ENCODE measurements around the gene NUDT3.

NUDT3 gene

DNA sequence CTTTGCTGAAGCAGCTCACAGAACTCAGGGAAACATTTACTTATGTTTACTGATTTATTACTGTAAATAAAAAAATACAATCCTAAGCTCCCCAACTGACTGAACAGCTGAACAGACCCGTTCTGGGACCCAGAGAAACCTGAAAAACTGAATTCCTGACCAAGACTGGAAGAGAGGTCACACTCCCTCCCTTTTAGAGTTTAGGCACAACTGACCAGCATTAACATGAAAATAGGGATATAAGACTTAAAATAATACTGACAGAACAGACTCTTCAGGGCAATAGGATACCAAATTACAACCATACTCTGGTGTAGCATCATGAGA lies 45.1 kb upstream of the NUDT3 start:
- TF ChIP-seq TCF12 (IDR thresholded peaks at IDR 0.05; ENCODE audit: low read depth), result no peak
- no peak for TF ChIP-seq FOXM1 (IDR thresholded peaks at IDR 0.05; ENCODE audit: borderline replicate concordance, low read depth)
- no peak for TF ChIP-seq EP300 (IDR thresholded peaks at IDR 0.05; ENCODE audit: borderline replicate concordance)
- no peak for TF ChIP-seq TAF1 (IDR thresholded peaks at IDR 0.05; ENCODE audit: low read depth)
- TF ChIP-seq EGR1 (IDR thresholded peaks at IDR 0.05), result no peak
- no peak for TF ChIP-seq TEAD4 (IDR thresholded peaks at IDR 0.05)
- TF ChIP-seq, protein P1, sequence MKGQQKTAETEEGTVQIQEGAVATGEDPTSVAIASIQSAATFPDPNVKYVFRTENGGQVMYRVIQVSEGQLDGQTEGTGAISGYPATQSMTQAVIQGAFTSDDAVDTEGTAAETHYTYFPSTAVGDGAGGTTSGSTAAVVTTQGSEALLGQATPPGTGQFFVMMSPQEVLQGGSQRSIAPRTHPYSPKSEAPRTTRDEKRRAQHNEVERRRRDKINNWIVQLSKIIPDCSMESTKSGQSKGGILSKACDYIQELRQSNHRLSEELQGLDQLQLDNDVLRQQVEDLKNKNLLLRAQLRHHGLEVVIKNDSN (IDR thresholded peaks at IDR 0.05), result no peak
- no peak for TF ChIP-seq RAD21 (IDR thresholded peaks at IDR 0.05; ENCODE audit: low read depth)
- TF ChIP-seq ZBTB7A (IDR thresholded peaks at IDR 0.05; ENCODE audit: low read depth), result no peak
- TF ChIP-seq, protein P2, sequence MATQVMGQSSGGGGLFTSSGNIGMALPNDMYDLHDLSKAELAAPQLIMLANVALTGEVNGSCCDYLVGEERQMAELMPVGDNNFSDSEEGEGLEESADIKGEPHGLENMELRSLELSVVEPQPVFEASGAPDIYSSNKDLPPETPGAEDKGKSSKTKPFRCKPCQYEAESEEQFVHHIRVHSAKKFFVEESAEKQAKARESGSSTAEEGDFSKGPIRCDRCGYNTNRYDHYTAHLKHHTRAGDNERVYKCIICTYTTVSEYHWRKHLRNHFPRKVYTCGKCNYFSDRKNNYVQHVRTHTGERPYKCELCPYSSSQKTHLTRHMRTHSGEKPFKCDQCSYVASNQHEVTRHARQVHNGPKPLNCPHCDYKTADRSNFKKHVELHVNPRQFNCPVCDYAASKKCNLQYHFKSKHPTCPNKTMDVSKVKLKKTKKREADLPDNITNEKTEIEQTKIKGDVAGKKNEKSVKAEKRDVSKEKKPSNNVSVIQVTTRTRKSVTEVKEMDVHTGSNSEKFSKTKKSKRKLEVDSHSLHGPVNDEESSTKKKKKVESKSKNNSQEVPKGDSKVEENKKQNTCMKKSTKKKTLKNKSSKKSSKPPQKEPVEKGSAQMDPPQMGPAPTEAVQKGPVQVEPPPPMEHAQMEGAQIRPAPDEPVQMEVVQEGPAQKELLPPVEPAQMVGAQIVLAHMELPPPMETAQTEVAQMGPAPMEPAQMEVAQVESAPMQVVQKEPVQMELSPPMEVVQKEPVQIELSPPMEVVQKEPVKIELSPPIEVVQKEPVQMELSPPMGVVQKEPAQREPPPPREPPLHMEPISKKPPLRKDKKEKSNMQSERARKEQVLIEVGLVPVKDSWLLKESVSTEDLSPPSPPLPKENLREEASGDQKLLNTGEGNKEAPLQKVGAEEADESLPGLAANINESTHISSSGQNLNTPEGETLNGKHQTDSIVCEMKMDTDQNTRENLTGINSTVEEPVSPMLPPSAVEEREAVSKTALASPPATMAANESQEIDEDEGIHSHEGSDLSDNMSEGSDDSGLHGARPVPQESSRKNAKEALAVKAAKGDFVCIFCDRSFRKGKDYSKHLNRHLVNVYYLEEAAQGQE (IDR thresholded peaks at IDR 0.05; ENCODE audit: low read depth), result no peak
- no peak for TF ChIP-seq NFIC (IDR thresholded peaks at IDR 0.05)

DNA sequence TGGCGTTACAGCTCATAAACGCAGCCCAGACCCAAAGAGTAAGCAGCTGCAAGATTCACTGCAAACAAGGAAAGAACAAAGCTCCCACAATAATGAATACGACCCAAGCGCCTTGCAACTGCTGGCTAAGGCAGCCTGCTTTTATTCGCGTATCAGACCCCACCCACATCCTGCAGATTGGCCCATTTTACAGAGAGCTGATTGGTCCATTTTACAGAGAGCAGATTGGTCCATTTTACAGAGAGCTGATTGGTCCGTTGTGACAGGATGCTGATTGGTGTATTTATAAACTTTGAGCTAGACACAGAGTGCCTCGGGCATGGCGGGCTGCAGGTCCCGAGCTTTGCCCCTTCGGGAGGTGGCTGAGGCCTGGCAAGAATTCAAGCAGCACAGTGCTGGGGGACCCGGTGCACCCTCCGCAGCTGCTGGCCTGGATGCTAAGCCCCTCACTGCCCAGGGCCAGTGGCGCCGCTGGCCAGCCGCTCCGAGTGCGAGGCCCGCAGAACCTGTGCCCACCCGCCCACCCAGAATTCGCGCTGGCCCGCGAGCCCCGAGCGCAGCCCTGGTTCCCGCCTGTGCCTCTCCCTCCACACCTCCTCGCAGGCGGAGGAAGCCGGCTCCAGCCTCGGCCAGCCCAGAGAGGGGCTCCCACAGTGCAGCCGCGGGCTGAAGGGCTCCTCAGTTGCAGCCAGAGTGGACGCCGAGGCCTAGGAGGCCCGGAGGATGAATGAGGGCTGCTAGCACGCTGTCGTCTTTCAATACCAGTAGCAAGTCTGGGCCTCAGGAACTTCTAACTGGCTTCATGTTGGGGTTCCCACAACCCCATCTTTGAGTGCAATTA lies 44.6 kb upstream of the NUDT3 start:
- TF ChIP-seq YY1 (IDR thresholded peaks at IDR 0.05; ENCODE audit: low read depth), result no peak
- no peak for TF ChIP-seq NFIC (IDR thresholded peaks at IDR 0.05)
- TF ChIP-seq, protein P1 (IDR thresholded peaks at IDR 0.05), result no peak
- no peak for TF ChIP-seq TCF12 (IDR thresholded peaks at IDR 0.05; ENCODE audit: low read depth)
- TF ChIP-seq CREB1 (IDR thresholded peaks at IDR 0.05; ENCODE audit: low read depth), result no peak
- TF ChIP-seq EP300 (IDR thresholded peaks at IDR 0.05; ENCODE audit: borderline replicate concordance), result no peak
- TF ChIP-seq CEBPB (IDR thresholded peaks at IDR 0.05), result no peak
- TF ChIP-seq TAF1 (IDR thresholded peaks at IDR 0.05; ENCODE audit: low read depth), result no peak
- TF ChIP-seq, protein P3, sequence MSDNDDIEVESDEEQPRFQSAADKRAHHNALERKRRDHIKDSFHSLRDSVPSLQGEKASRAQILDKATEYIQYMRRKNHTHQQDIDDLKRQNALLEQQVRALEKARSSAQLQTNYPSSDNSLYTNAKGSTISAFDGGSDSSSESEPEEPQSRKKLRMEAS (IDR thresholded peaks at IDR 0.05), result no peak
- TF ChIP-seq FOXM1 (IDR thresholded peaks at IDR 0.05; ENCODE audit: borderline replicate concordance, low read depth), result no peak
- TF ChIP-seq RAD21 (IDR thresholded peaks at IDR 0.05; ENCODE audit: low read depth), result no peak
- no peak for TF ChIP-seq EGR1 (IDR thresholded peaks at IDR 0.05)
- no peak for TF ChIP-seq TEAD4 (IDR thresholded peaks at IDR 0.05)
- TF ChIP-seq, protein P2 (IDR thresholded peaks at IDR 0.05; ENCODE audit: low read depth), result no peak
- TF ChIP-seq ZBTB7A (IDR thresholded peaks at IDR 0.05; ENCODE audit: low read depth), result no peak

DNA sequence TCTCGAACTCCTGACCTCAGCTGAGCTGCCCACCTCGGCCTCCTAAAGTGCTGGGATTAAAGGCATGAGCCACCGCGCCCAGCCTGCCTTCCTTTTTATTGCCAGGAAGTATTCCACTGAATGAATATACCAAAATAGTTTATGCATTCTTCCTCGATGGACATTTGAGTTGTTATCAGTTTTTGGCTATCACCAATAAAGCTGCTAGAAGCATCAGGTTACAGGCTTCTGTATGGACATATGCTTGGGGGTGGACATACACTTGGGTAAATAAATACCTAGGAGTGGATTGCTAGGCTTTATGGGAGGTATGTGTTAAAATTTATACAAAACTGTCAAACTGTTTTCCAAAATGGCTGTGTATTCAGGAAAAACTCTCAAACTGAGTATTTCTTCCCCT lies 43.4 kb upstream of the NUDT3 start:
- no peak for TF ChIP-seq RAD21 (IDR thresholded peaks at IDR 0.05; ENCODE audit: low read depth)
- TF ChIP-seq EP300 (IDR thresholded peaks at IDR 0.05; ENCODE audit: borderline replicate concordance), result no peak
- TF ChIP-seq EGR1 (IDR thresholded peaks at IDR 0.05), result no peak
- TF ChIP-seq, protein P3 (IDR thresholded peaks at IDR 0.05), result no peak
- TF ChIP-seq NFIC (IDR thresholded peaks at IDR 0.05), result no peak
- TF ChIP-seq CREB1 (IDR thresholded peaks at IDR 0.05; ENCODE audit: low read depth), result no peak
- no peak for TF ChIP-seq TCF12 (IDR thresholded peaks at IDR 0.05; ENCODE audit: low read depth)
- TF ChIP-seq, protein P1 (IDR thresholded peaks at IDR 0.05), result no peak
- TF ChIP-seq YY1 (IDR thresholded peaks at IDR 0.05; ENCODE audit: low read depth), result no peak
- TF ChIP-seq FOXM1 (IDR thresholded peaks at IDR 0.05; ENCODE audit: borderline replicate concordance, low read depth), result no peak
- no peak for TF ChIP-seq TEAD4 (IDR thresholded peaks at IDR 0.05)
- no peak for TF ChIP-seq ZBTB7A (IDR thresholded peaks at IDR 0.05; ENCODE audit: low read depth)
- TF ChIP-seq, protein P2 (IDR thresholded peaks at IDR 0.05; ENCODE audit: low read depth), result no peak
- no peak for TF ChIP-seq TAF1 (IDR thresholded peaks at IDR 0.05; ENCODE audit: low read depth)
- TF ChIP-seq CEBPB (IDR thresholded peaks at IDR 0.05), result no peak
